Glomerular endothelial cell (primary cell): ENCODE data around the gene GRIN2A. TPM values are rescaled to one million over a fixed set of nuclear protein-coding genes. Genes with fewer than 3 reads are reported as not detected.
A peak's percentile ranks its signal among the peaks of the same experiment; 100 is the strongest.

Experiments
- DNase-seq: peaks from one replicate; pipeline ENCODE4 v3.0.0-alpha.2; 2011; ENCODE audit warnings: low read depth, low spot score; ENCODE audit errors: extremely low read depth
- total RNA-seq: library from RNA; depleted of rRNA; stranded (reverse); fragments of >200 nt; gene quantifications from 2 replicates; pipeline ENCODE4 v1.2.3, GENCODE V29; 2015

Gene GRIN2A
- total RNA-seq, 1 donor from 2014 or later = 0.18 TPM

DNA sequence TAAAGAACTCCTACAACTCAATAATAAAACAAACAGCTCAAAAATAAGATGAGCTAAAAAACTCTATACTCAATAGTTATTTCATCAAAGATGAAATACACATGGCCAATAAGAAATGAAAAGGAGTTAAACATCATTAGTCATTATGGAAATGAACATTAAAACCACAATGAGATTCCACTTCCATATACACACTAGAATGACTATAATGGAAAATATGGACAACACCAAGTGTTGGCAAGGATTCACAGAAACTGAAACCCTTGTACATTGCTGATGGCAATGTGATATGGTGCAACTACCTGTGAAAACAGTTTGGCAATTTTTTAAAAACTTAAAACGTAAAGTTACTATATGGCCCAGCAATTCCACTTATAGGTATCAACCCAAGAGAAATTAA is 91.4 kb downstream of the GRIN2A start:
- no peak for DNase-seq

DNA sequence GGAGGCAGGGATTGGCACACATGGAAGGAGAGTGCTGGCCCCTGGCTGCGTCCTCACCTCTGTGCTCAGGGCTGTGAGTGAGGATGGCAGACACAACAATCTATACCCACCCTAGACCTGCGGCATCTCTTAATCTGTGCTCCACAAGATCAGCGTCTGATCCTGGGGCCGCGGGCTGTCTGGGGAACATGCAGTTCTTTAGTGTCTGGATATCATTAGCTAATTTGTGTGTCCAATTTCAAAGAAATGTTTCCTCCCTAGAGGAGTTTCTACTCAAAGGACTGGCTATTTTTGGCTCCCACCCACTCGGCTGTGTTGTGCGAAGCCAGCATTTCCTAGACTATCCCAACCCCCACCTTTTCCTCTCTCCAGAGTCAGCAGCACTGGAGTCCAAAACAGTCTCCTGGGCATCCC is 93.8 kb downstream of the GRIN2A start:
- no peak for DNase-seq

DNA sequence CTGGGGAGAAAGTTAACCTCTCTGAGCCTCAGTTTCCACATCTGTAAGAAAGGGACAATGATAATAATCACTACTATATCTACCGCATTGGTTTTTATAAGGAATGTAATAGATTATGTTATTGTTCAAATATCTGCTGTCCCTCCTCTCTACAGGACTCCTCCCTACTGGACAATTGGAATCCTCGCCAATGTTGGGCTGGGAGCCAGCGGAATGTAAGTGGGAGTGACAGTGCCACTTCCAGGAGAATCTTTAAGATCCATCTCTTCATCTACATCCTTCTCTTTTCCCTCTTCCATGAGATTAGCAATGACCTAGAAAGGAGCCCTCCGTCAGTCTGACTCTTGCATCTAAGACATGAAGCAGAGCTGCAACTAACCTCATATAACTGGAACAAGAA is 95.1 kb downstream of the GRIN2A start:
- DNase-seq = no peak

DNA sequence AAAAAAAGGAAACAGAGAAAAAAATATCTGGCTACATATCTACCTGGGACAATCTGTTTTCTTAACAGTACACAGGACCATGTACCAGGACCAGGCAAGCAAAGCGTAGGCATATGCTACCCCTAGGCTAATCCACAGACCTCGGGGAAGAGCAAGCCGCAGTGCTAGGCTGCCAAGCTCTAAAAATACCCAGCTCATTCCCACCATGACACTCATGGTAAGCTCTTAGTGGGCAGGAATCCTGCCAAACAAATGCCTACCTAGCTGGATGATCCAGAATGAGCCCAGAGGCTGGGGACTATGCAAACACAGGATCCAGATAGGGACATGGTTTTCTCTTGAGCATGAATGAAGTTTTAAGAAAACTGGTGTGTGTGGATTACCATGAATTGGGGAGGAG is 95.6 kb downstream of the GRIN2A start:
- no peak for DNase-seq

DNA sequence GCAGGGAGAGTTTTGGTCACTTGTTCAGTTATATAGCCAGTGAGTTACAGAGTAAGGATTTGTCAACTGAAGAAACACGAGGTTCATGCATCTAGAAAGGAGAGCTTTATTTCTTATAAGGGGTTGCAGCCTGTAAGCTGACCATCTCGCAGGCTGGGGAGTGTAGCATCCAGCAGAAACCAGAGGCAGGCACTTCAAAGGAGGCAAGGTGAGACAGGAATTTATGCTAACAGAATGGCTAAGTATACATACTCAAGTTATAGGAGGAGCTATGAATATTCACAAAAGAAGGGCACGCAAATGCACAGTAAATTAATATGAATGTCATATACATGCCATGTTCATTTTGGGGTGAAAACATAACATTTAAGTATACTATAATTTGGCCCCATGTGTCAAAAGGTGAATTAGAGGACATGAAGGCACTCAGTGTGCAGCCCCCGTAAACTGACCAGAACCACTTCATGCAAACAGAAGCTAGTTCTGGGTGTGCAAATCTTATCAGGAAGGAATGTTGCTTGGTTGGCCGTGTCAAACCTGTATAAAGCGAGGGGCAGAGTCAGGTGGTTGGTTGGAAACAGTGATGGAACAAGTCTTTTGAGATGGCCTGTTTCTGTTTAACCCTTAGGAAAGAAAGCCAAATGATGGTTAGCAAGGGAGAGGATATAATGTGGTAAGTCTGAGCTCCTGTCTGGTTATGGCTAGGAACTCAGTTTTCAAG is 97.0 kb downstream of the GRIN2A start:
- DNase-seq = no peak

DNA sequence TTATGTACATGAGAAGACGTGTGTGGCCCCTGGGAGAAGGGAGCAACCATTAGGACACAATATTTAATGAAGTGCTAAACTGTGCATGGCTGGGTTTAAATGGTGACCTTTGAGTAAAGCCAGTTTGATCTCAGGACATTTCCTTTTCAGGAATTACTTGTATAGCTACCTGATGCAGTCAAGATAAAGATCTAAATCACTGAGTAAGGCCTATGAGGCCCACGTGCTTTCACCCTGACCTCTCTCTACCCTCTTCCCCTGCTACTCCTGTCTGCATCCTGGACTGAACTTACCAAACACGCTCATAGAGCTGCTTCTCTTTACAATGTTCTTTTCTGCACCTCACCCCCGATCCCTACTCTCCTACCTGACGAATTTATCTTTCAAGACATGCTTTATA is 98.9 kb downstream of the GRIN2A start:
- DNase-seq = no peak

DNA sequence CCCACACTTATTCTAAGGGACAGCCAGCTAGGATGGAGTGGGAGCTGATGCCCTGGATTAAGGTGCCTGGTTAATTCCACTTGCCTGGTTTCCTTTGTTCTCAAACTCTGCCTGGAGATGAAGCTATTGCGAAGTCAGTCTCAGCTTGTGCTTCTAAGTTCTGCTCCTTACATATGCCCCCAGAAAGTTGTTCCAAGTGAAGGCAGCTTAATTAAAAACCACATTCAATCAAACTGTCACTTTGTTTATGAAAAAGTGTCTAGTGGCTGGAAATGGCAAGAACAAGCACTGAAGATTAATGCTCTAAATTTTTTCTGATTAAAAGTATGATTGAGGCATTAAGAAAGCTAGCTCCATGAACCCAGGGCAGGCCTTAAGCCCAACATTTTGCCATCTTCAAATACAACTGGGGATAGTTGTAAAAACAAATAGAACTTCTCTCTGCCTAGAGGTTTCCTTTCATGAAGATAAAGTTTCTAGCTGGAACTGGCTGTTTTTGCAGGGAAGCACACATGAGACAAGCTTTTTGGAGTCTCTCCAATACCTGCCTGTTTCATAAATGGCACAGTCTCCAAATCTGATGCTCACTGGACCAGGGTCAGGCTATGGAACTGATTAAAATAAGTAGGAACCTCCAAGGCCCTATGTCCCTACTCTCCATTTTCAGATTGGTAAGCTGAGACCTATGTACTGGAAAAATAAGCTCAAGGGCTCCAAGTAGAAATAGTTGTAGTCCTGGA is 100.9 kb downstream of the GRIN2A start:
- DNase-seq = no peak

DNA sequence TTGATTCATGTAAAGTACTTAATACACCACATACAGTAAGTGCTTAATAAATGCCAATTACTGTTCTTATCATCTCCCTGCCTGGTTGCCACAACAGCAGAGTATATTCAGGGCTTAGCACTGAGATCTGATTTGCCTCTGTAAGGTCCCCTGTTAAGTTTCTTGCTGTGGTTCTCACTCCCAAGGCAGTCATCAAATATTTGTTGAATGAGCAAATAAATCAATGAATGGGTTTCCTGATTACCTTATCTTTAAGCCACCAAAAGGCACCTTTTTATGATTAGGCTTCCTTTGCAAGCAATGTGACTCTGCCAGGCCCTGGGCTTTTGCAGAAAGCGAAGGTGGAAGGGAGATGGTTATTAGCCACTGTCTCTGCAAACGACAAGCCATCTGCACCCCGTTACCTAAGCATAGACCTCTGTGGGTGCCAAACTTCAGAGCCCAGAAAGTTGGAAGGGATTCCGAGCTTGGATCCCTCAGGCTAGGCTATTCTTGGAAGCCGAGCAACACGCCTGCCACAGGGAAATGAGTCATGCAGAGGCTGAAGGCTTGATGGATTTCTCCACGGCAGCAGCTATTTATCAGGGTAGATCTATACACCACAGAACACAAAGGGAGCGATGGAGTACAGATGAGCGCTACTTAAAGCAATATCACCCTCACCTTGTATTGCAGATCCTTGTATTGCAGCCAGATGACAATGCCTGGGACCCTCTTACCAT is 102.0 kb downstream of the GRIN2A start:
- DNase-seq = peak; percentile 67

DNA sequence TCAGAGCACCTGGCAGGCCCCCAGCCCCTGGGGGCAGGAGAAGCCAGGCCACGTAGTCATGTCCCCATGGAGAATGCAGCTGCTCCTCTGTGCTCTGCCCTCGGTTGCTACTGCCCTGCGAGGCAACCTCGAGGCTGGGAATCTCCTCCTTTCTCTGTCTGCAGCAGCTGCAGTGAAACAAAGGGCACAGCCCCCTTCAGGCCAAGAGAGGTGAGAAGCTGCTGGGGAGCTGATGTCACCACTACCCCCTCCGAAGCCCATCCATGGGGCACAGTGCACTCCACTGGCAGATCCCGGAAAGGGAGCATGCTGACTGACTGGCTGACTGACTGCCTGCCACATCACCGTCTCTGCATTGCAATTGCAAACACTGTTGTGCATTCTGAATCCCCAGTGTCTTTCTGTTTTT is 103.7 kb downstream of the GRIN2A start:
- no peak for DNase-seq

DNA sequence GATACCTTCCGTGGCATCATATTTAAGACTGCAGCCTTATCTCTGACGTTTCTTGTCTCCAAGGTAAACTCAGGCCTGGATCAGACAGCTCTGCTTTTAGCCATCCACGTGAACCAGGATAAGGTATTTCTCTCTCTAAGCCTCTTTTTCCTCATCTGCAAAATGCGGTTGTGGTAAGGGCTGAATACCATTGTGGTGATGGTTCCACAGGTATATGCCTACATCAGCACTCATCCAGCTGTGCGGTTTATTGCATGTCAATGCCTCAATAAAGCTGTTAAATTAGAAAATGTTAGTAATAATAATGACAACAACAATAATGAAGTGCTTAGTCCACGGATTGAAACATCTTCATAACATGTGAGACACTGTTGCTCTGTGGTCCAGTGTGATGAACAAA is 104.4 kb downstream of the GRIN2A start:
- no peak for DNase-seq

DNA sequence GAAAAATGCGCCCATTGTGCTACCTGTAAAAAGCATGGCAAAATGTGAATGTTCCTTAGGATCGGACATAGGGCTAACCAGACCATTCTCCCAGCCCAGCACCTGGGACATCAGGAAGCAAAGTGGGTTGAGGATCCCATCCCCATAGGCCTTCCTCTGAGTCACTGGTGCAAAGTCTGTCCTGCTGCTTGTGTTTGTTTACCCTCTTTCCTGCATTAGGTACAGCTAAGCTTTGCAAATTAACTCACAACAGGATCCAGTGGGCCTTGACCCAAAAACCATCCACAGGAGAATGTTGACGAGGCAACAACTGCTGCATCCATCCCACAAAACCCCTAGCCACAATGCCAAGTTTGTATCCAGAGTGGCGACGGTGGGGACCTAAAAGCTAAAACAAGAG is 106.2 kb downstream of the GRIN2A start:
- no peak for DNase-seq

DNA sequence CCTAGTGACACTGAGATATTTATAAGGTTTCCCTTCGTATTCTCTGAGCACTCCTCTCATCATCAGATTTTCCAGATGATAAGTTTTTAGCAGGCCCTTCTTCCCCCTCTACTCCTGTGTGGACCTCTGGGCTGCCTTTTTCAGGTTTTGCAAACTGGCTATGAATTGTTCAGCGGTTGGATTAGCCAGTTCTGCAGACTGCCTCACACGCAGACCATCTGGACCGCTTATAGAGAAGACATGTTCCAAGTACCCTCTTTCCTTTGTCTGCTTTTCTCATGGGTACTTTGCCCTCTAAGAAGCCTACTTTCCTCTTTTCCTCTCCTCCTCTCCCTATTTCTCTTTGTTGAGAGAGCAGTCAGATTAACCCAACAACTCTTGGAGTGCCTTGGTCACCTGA is 111.6 kb downstream of the GRIN2A start:
- DNase-seq = no peak

DNA sequence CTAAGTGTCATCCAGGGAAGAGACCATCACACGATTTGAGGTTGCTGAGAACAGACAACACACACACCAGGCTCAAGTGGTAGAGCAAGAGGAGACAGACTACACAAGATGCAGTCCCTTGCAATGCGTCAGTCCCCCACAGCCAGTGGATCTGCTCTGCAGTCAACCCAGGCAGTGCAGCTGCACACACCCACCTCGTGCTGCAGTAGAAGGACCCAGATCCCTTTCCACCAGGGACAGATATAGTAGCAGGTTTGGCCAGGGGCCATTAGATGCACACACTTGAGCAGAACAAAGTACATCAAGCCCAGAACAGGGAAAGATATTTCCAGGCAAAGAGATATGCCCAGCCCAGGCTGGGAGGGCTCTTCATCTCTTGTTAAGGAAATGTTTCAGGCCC is 112.9 kb downstream of the GRIN2A start:
- DNase-seq = no peak

DNA sequence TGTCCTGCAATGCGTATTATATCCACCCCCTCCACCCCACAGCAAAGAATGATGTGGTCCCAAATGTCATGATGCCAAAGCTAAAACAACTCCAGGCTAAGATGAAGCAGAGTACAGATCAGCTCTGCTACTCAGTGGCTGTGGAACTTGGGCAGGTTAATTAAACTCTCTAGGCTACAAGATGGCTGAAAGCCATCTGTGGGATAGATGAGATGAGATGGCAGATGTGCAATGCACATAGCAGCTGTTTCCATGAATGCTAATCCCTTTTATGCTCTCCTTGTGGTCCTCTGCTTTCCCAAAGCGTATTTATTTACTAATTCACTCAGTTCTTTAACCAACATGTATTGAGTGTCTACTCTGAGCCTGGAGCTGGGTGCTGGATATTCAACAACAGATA is 114.4 kb downstream of the GRIN2A start:
- no peak for DNase-seq

DNA sequence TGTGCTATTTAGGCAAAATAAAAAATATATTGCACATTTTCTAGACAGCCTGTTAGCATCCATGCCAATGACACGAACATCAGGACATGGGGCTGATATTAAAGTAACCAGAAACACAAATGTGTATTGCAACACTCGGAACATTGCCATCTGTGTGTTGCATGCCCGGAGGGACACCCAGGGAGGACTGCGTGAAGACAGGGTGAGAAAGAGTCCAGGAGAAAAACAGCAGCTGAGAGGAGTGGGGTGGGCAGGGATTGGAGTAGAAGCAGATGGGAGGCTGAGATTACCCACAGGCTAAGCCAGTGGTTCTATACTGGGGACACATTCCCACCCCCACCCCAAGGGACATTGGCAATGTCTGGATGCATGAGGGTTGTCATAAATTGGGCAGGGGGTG is 114.8 kb downstream of the GRIN2A start:
- no peak for DNase-seq

DNA sequence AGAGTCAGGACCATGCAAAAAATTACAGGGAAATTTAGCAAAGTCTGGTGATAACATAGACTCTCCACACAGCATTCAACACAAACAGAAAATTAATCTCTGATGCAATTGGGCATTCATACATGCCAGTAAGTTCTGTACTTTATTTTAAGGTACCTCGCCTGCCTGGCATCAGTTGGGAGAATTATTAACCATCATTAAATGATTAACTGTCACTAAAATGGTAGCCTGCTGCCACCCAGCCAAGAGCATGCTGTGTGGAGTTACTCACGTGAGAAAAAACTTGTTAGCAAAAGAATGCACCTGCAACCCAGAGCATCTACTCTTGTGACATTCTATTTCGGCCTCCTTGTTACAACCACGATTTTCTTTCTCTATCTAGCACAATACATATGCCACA is 117.2 kb downstream of the GRIN2A start:
- no peak for DNase-seq

DNA sequence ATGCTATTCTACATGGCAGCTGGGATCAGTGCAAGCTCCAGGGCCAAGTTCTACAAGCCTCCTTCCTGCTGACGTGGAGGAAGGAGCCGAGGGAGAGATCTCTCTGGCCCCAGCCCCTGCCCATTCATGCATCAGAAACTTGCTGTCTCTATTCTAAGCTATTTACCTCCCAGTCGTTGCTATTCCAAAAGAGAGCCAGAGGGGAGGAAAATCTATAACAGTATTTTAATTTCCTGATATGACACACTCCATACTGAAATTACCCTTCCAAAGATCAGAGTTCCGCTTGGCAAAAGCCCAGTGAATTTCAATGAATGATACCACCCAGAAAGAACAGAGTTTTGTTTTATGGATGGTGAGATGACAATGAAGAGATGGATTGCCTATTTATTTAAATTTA is 133.4 kb downstream of the GRIN2A start:
- no peak for DNase-seq

DNA sequence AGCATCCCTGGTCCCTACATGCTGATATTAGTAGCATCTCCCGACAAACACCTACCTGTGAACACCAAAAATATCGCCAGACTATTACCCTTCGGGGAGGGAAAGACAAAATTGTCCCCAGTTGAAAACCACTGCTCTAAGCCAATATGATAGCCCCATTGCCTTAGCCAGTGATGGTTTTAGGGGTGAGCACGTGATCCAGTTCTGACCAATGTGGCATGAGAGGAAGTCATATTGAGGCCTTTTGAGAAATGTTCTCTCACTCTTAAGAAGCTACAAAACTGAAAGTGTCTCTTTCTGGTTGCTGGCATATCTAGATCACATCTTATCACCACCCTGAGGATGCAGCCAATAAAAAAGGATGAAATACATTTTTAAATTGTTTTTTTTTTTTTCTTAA is 136.3 kb downstream of the GRIN2A start:
- no peak for DNase-seq

DNA sequence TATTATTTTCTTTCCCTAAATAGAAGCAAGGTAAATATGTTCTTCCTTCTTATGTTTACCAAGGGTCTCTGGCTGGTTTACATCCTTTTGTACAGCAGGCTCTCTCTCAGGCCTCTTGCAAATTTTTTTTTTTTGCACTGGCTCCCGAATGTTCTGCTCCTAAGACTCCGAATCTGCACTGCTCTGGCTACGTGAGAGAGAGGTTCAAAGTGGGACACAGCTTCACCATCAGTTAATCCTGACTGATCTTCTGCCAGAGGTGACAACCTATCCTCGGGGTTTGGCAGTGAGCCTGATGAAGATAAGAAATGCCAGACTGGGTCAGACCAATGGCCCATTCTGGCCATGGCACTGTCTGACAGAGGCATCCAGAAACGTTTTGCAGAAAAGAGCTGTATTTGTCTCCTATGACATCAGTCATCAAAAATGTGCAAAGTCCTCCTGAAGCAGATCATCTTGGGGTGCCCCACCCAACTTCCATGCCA is 136.9 kb downstream of the GRIN2A start:
- no peak for DNase-seq

DNA sequence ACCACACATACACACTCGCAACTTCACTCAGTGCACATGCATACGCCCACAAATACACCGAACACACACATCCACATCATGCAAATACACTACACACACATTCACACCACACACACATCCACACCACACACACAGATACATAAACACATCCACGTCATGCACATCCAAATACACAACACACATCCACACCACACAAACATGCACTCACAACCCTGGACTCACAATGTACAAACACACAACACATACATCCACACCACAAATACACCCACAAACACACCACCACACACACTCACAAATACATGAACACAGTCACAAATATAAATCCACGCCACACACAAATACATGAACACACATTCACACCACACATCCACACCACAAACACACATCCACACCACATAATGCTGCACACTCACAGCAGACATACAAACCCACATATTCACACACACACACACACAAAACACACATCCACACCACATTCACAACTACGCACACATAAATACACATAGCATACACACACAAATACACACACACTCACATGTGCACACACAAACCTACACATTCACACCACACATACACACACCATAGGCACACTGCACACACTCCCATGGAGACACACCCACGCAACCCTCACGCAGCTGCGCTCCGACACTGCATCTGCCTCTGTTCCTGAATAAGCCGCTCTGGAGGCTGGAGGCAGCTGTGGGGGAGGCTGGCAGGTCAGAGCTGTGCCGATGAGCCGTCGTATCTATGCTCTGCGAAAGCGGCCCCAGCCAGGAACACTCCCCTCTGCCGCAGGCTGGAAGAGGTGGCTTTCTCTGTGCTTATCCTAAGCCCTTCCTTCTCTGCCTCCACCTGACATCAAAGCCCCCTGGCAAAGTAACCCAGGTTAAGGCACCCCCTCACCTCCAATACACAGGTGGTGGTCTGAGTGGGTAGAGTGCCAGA is 141.8 kb downstream of the GRIN2A start:
- no peak for DNase-seq
